PFSK-1 (cell line): Measurements from ENCODE around the gene STX2.

Experiments
- FOXP2 ChIP-seq: optimal IDR thresholded peaks from 2 replicates; pipeline ENCODE3; 2011; ENCODE audit warnings: borderline replicate concordance, control low read depth, inconsistent platforms; ENCODE audit not compliant: insufficient read depth; ENCODE audit errors: extremely low read length, extremely low read depth
- POLR2AphosphoS5 ChIP-seq: IDR thresholded peaks from 2 replicates; pipeline ENCODE4 v1.6.1; 2012; ENCODE audit warnings: low read depth, mild to moderate bottlenecking, control low read depth, low read length, moderate library complexity
- REST ChIP-seq, 2 experiments: IDR thresholded peaks; 2 replicates each; pipeline versions ENCODE4 v1.6.1 to v1.8.0; 2011 to 2012; ENCODE audit warnings: low read depth in 2 of 2, low read length in 2 of 2, control low read depth in 1 of 2, inconsistent platforms in 1 of 2, mild to moderate bottlenecking in 1 of 2, moderate library complexity in 1 of 2; ENCODE audit not compliant: insufficient read depth in 1 of 2
- SIN3A ChIP-seq: IDR thresholded peaks from 2 replicates; pipeline ENCODE4 v1.6.1; 2012; ENCODE audit warnings: mild to moderate bottlenecking, low read length, moderate library complexity, borderline replicate concordance; ENCODE audit not compliant: insufficient read depth
- TAF1 ChIP-seq: IDR thresholded peaks from 2 replicates; pipeline ENCODE4 v1.6.1; 2012; ENCODE audit warnings: low read length, control low read depth, borderline replicate concordance; ENCODE audit not compliant: insufficient read depth

GRCh38 chr12:130860311-130860710 lies 21.3 kb upstream of the STX2 start:
- TF ChIP-seq REST (IDR thresholded peaks at IDR 0.05; ENCODE audit: insufficient read depth in 1 of 2, low read depth in 2 of 2, low read length in 2 of 2): no peak
- TF ChIP-seq TAF1: no peak
- TF ChIP-seq FOXP2: no peak
- no peak for TF ChIP-seq POLR2AphosphoS5
- TF ChIP-seq SIN3A: no peak
